B cell (primary cell): ENCODE results near the gene CEND1.

ENCODE experiments used
- CTCF ChIP-seq: fragments of 200-600 bp; IDR thresholded peaks from one replicate; pipeline ENCODE4 v1.8.0; 2022; ENCODE audit warnings: antibody characterized with exemption, mild to moderate bottlenecking
- EZH2 ChIP-seq: IDR thresholded peaks from 2 replicates; pipeline ENCODE4 v1.6.1; 2012; ENCODE audit warnings: borderline replicate concordance, low read depth, mild to moderate bottlenecking, moderate library complexity, low read length; ENCODE audit not compliant: insufficient read depth, poor library complexity, severe bottlenecking

GRCh38 chr11:829847-830294 lies 40.0 kb upstream of the CEND1 start:
- TF ChIP-seq EZH2 (no peak), CTCF (no peak)
